Mesendoderm (in vitro differentiated cells): ENCODE data around the gene DIAPH3.
A peak's percentile ranks its signal among the peaks of the same experiment; 100 is the strongest.

Experiments
- DNase-seq: peaks from one replicate; pipeline ENCODE4 v3.0.0; 2013
- H2AK5ac ChIP-seq: 2 replicates; pipeline ENCODE4 v1.6.1; 2013; ENCODE audit warnings: low read length, inconsistent platforms
- H2BK120ac ChIP-seq: 2 replicates; pipeline ENCODE4 v1.6.1; 2013; ENCODE audit warnings: low read depth, mild to moderate bottlenecking, low read length, moderate library complexity, mixed read lengths
- H2BK15ac ChIP-seq: replicated peaks from 2 replicates; pipeline ENCODE4 v1.6.1; 2013; ENCODE audit warnings: low read depth, mild to moderate bottlenecking, moderate library complexity
- H2BK5ac ChIP-seq: 2 replicates; pipeline ENCODE4 v1.6.1; 2013; ENCODE audit warnings: low read length, inconsistent platforms
- H3K18ac ChIP-seq: 2 replicates; pipeline ENCODE4 v1.6.1; 2013; ENCODE audit warnings: mild to moderate bottlenecking, low read length, mixed read lengths
- H3K23ac ChIP-seq: one replicate; pipeline ENCODE4 v1.6.1; 2013; ENCODE audit warnings: low read length
- H3K27ac ChIP-seq: 2 replicates; pipeline ENCODE4 v1.5.1; 2013; ENCODE audit warnings: low read depth, mild to moderate bottlenecking, inconsistent platforms, low read length, moderate library complexity
- H3K27me3 ChIP-seq: 2 replicates; pipeline ENCODE4 v1.6.1; 2013; ENCODE audit warnings: low read length, control low read depth, mild to moderate bottlenecking, inconsistent platforms; ENCODE audit not compliant: insufficient read depth, poor library complexity
- H3K36me3 ChIP-seq: 2 replicates; pipeline ENCODE4 v1.6.1; 2013; ENCODE audit warnings: low read length, inconsistent platforms; ENCODE audit not compliant: control insufficient read depth, insufficient read depth
- H3K4ac ChIP-seq: one replicate; pipeline ENCODE4 v1.6.1; 2013; ENCODE audit warnings: low read depth, mild to moderate bottlenecking, low read length, moderate library complexity
- H3K4me1 ChIP-seq: 2 replicates; pipeline ENCODE4 v1.6.1; 2013; ENCODE audit warnings: low read depth, low read length, inconsistent platforms; ENCODE audit not compliant: control insufficient read depth
- H3K4me2 ChIP-seq: 2 replicates; pipeline ENCODE4 v1.6.1; 2013; ENCODE audit warnings: low read length
- H3K4me3 ChIP-seq: 2 replicates; pipeline ENCODE4 v1.5.1; 2013; ENCODE audit warnings: mild to moderate bottlenecking, low read length
- H3K56ac ChIP-seq: one replicate; pipeline ENCODE4 v1.6.1; 2013; ENCODE audit warnings: low read length
- H3K79me1 ChIP-seq: 2 replicates; pipeline ENCODE4 v1.6.1; 2013; ENCODE audit warnings: low read length, inconsistent platforms
- H3K79me2 ChIP-seq: 2 replicates; pipeline ENCODE4 v1.6.1; 2013; ENCODE audit warnings: mild to moderate bottlenecking, low read length; ENCODE audit not compliant: control insufficient read depth, insufficient read depth
- H3K9ac ChIP-seq: 2 replicates; pipeline ENCODE4 v1.6.1; 2013; ENCODE audit warnings: low read length, inconsistent platforms
- H4K5ac ChIP-seq: one replicate; pipeline ENCODE4 v1.6.1; 2013; ENCODE audit warnings: low read length
- H4K8ac ChIP-seq: one replicate; pipeline ENCODE4 v1.6.1; 2013; ENCODE audit warnings: low read depth, mild to moderate bottlenecking, control low read depth, low read length, moderate library complexity
- WGBS: extraction: QIAGEN DNeasy Blood & Tissue Kit; methylation state at CpG from one replicate; pipeline ENCODE4 v1.1.7; 2013; ENCODE audit warnings: low lambda C conversion rate, missing lambda C conversion rate; ENCODE audit not compliant: insufficient coverage; ENCODE audit errors: extremely low coverage; 5-methylcytosine and 5-hydroxymethylcytosine counted together

Gene DIAPH3

GRCh38 chr13:60000081-60000480 lies 163.6 kb downstream of the DIAPH3 start:
- H3K56ac ChIP-seq: no peak overlapping the region
- H3K23ac ChIP-seq: no peak overlapping the region
- no peaks in the 10 kb centered on the region for H3K36me3 ChIP-seq
- no peak overlapping the region for H4K8ac ChIP-seq
- H2AK5ac ChIP-seq: no peak overlapping the region
- peaks cover 2% of the 10 kb centered on the region for H3K79me1 ChIP-seq
- no peak overlapping the region for H3K4me2 ChIP-seq
- H3K27me3 ChIP-seq: no peaks in the 10 kb centered on the region
- H3K27ac ChIP-seq: no peak overlapping the region
- no peak overlapping the region for H3K4ac ChIP-seq
- no peak overlapping the region for H2BK15ac ChIP-seq
- no peak for DNase-seq
- H3K4me3 ChIP-seq: no peak overlapping the region
- no peak overlapping the region for H3K9ac ChIP-seq
- no peak overlapping the region for H2BK120ac ChIP-seq
- no peak overlapping the region for H2BK5ac ChIP-seq
- no peaks in the 10 kb centered on the region for H3K4me1 ChIP-seq
- no peak overlapping the region for H4K5ac ChIP-seq
- no peak overlapping the region for H3K18ac ChIP-seq
- H3K79me2 ChIP-seq: no peaks in the 10 kb centered on the region

DNA sequence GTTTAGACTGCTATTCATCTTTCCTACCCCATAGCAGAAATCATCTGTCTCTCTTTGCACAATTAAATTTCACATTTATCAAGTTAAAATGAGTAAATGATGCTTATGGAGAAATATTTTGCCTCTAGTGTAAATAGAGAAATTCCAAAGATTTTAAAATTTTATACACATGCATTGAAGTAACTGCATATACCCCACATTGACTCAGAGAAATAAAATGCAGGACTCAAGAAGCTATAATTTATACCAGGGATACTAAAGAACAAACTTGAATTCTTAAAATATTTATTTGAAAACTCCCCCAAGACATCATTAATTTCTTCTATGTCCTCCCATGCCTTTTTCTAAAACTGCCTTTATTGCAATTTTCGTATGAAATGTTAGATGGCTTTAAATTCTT lies 165.8 kb downstream of the DIAPH3 start:
- no peak overlapping the region for H3K23ac ChIP-seq
- no peak overlapping the region for H2AK5ac ChIP-seq
- no peak overlapping the region for H3K56ac ChIP-seq
- no peak overlapping the region for H3K4me2 ChIP-seq
- H3K9ac ChIP-seq: no peak overlapping the region
- no peak overlapping the region for H3K18ac ChIP-seq
- H2BK120ac ChIP-seq: no peak overlapping the region
- H3K27ac ChIP-seq: no peak overlapping the region
- H2BK5ac ChIP-seq: no peak overlapping the region
- H3K27me3 ChIP-seq: no peaks in the 10 kb centered on the region
- H4K5ac ChIP-seq: no peak overlapping the region
- no peak for DNase-seq
- no peak overlapping the region for H4K8ac ChIP-seq
- H3K4ac ChIP-seq: no peak overlapping the region
- H3K4me1 ChIP-seq: no peaks in the 10 kb centered on the region
- H3K4me3 ChIP-seq: no peak overlapping the region
- no peaks in the 10 kb centered on the region for H3K79me2 ChIP-seq
- H2BK15ac ChIP-seq: no peak overlapping the region
- no peaks in the 10 kb centered on the region for H3K36me3 ChIP-seq
- no CpG with 5 or more reads among the region's 1 CpG for WGBS
- H3K79me1 ChIP-seq: peaks cover 1% of the 10 kb centered on the region

- no peak overlapping the region for H3K9ac ChIP-seq
- no peak overlapping the region for H4K8ac ChIP-seq
- no peak overlapping the region for H3K4me3 ChIP-seq
- no peak overlapping the region for H4K5ac ChIP-seq
- no peak overlapping the region for H3K23ac ChIP-seq
- no peak overlapping the region for H3K4ac ChIP-seq
- no peak overlapping the region for H3K56ac ChIP-seq
- H3K27me3 ChIP-seq: no peaks in the 10 kb centered on the region
- no peaks in the 10 kb centered on the region for H3K79me2 ChIP-seq
- no peaks in the 10 kb centered on the region for H3K36me3 ChIP-seq
- WGBS: no CpG with 5 or more reads among the region's 6 CpGs
- H2BK120ac ChIP-seq: no peak overlapping the region
- H3K18ac ChIP-seq: no peak overlapping the region
- H3K4me1 ChIP-seq: no peaks in the 10 kb centered on the region
- no peak overlapping the region for H3K27ac ChIP-seq
- H3K4me2 ChIP-seq: no peak overlapping the region
- no peak overlapping the region for H2AK5ac ChIP-seq
- no peaks in the 10 kb centered on the region for H3K79me1 ChIP-seq
- no peak overlapping the region for H2BK15ac ChIP-seq
- no peak for DNase-seq
- no peak overlapping the region for H2BK5ac ChIP-seq
Observed at GRCh38 chr13:59996461-59996980, 167.2 kb downstream of the DIAPH3 start.

- H3K4me2 ChIP-seq: no peak overlapping the region
- no peaks in the 10 kb centered on the region for H3K36me3 ChIP-seq
- H2AK5ac ChIP-seq: no peak overlapping the region
- no peak overlapping the region for H4K5ac ChIP-seq
- H3K4me1 ChIP-seq: no peaks in the 10 kb centered on the region
- H3K23ac ChIP-seq: no peak overlapping the region
- DNase-seq: peak; percentile 41
- WGBS: no CpG with 5 or more reads among the region's 2 CpGs
- no peaks in the 10 kb centered on the region for H3K79me1 ChIP-seq
- no peak overlapping the region for H2BK15ac ChIP-seq
- H3K4ac ChIP-seq: no peak overlapping the region
- H3K27me3 ChIP-seq: no peaks in the 10 kb centered on the region
- H3K9ac ChIP-seq: no peak overlapping the region
- H3K79me2 ChIP-seq: no peaks in the 10 kb centered on the region
- H3K27ac ChIP-seq: no peak overlapping the region
- no peak overlapping the region for H3K18ac ChIP-seq
- no peak overlapping the region for H3K56ac ChIP-seq
- H2BK5ac ChIP-seq: no peak overlapping the region
- no peak overlapping the region for H4K8ac ChIP-seq
- H2BK120ac ChIP-seq: no peak overlapping the region
- no peak overlapping the region for H3K4me3 ChIP-seq
Observed at GRCh38 chr13:59991395-59991794, 172.3 kb downstream of the DIAPH3 start.

- no peak overlapping the region for H3K18ac ChIP-seq
- DNase-seq: no peak
- H2AK5ac ChIP-seq: no peak overlapping the region
- no peak overlapping the region for H3K4me2 ChIP-seq
- WGBS: no CpG with 5 or more reads among the region's 7 CpGs
- H4K8ac ChIP-seq: no peak overlapping the region
- H3K23ac ChIP-seq: no peak overlapping the region
- H3K27me3 ChIP-seq: no peaks in the 10 kb centered on the region
- H2BK120ac ChIP-seq: no peak overlapping the region
- H2BK15ac ChIP-seq: no peak overlapping the region
- H3K56ac ChIP-seq: no peak overlapping the region
- H3K4ac ChIP-seq: no peak overlapping the region
- H3K79me2 ChIP-seq: no peaks in the 10 kb centered on the region
- H2BK5ac ChIP-seq: no peak overlapping the region
- no peak overlapping the region for H3K4me3 ChIP-seq
- no peaks in the 10 kb centered on the region for H3K36me3 ChIP-seq
- no peak overlapping the region for H3K9ac ChIP-seq
- H3K79me1 ChIP-seq: no peaks in the 10 kb centered on the region
- no peaks in the 10 kb centered on the region for H3K4me1 ChIP-seq
- H3K27ac ChIP-seq: no peak overlapping the region
- H4K5ac ChIP-seq: no peak overlapping the region
Observed at GRCh38 chr13:59982631-59983382, 180.9 kb downstream of the DIAPH3 start.

DNA sequence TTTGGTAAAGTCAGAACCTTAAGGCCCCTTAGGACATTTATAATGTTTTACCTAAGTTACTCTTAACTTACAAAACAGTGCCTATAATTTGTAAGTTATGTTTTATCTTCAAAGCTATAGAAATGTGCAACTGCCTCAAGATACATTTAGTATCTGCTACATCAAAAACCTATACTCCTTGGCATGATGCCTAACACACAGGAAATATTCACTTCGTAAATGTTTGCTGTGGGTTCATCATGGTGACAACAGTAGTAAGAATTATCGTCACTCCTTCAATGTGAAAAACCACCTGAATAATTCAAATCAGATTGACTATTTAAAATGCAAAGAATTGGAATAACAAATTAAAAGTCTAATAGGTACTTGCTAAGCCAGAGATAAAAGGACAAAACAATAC lies 184.1 kb downstream of the DIAPH3 start:
- H3K36me3 ChIP-seq: no peaks in the 10 kb centered on the region
- H3K27me3 ChIP-seq: no peaks in the 10 kb centered on the region
- no peak overlapping the region for H3K23ac ChIP-seq
- H3K4me3 ChIP-seq: no peak overlapping the region
- H3K79me2 ChIP-seq: no peaks in the 10 kb centered on the region
- DNase-seq: no peak
- H4K5ac ChIP-seq: no peak overlapping the region
- H3K27ac ChIP-seq: no peak overlapping the region
- no peak overlapping the region for H3K9ac ChIP-seq
- no peak overlapping the region for H3K4ac ChIP-seq
- no peak overlapping the region for H2BK120ac ChIP-seq
- H3K4me2 ChIP-seq: no peak overlapping the region
- no peak overlapping the region for H4K8ac ChIP-seq
- H2BK5ac ChIP-seq: no peak overlapping the region
- no peak overlapping the region for H3K18ac ChIP-seq
- no peaks in the 10 kb centered on the region for H3K79me1 ChIP-seq
- no peak overlapping the region for H3K56ac ChIP-seq
- peaks cover 3% of the 10 kb centered on the region for H3K4me1 ChIP-seq
- no peak overlapping the region for H2AK5ac ChIP-seq
- no peak overlapping the region for H2BK15ac ChIP-seq
- WGBS: no CpG with 5 or more reads among the region's 2 CpGs
